Endothelial cell of umbilical vein (primary cell): ENCODE data around the gene RPS23. TPM values are rescaled to one million over a fixed set of nuclear protein-coding genes. Genes with fewer than 3 reads are reported as not detected.

Experiments
- BruUV-seq: library from RNA; stranded (reverse); fragments of 400-500 nt; replicated peaks from 2 replicates; lab custom pipeline; 2021; lab: Mats Ljungman, UMichigan
- CTCF ChIA-PET: fragments of 300-600, 350-600 bp; sonication (Branson Sonifier 250); formaldehyde crosslinking; loops from one replicate; lab custom pipeline; 2021; ENCODE audit warnings: antibody characterized with exemption, inconsistent platforms; lab: Charles Lee
- POLR2A ChIA-PET: fragments of 300-600, 350-600 bp; sonication (Branson Sonifier 250); formaldehyde crosslinking; loops from one replicate; lab custom pipeline; 2021; ENCODE audit warnings: antibody characterized with exemption, inconsistent platforms; lab: Charles Lee
- DNase-seq: peaks from one replicate; pipeline ENCODE4 v3.0.0-alpha.2; 2011; ENCODE audit warnings: low read depth, low spot score
- FAIRE-seq: peaks from 2 replicates; lab custom pipeline; 2011; peaks lifted over from hg19 to GRCh38; lab: Jason Lieb, UNC
- H2AFZ ChIP-seq: 2 replicates; pipeline ENCODE4 v1.6.0; 2012; ENCODE audit warnings: low read depth, low read length, control low read depth, inconsistent platforms
- H3K27ac ChIP-seq: 2 replicates; pipeline ENCODE4 v1.5.1; 2011; ENCODE audit warnings: low read depth, mild to moderate bottlenecking, control low read depth, low read length, moderate library complexity; ENCODE audit not compliant: insufficient read depth
- H3K27me3 ChIP-seq, 2 experiments: 2 replicates each; pipeline versions ENCODE4 v1.6.0 to v1.6.1; 2011; ENCODE audit warnings: low read length in 2 of 2, mixed read lengths in 1 of 2; ENCODE audit not compliant: control insufficient read depth in 2 of 2, insufficient read depth in 2 of 2
- H3K36me3 ChIP-seq, 2 experiments: 2 replicates in 1 of 2; 3 replicates in 1 of 2; pipeline ENCODE4 v1.5.1; 2011; ENCODE audit warnings: low read length in 2 of 2, mild to moderate bottlenecking in 1 of 2, moderate library complexity in 1 of 2; ENCODE audit not compliant: control insufficient read depth in 2 of 2, insufficient read depth in 2 of 2; ENCODE audit errors: extremely low read depth in 1 of 2
- H3K4me1 ChIP-seq: 3 replicates; pipeline ENCODE4 v1.5.1; 2011; ENCODE audit warnings: mild to moderate bottlenecking, low read length; ENCODE audit not compliant: control insufficient read depth, insufficient read depth; ENCODE audit errors: extremely low read depth
- H3K4me2 ChIP-seq: 2 replicates; pipeline ENCODE4 v1.6.1; 2011; ENCODE audit warnings: low read length, control low read depth, mixed read lengths; ENCODE audit not compliant: insufficient read depth
- H3K4me3 ChIP-seq, 3 experiments: fragments of 200-600 bp in 1 of 3; sonication (generic), shearing (Covaris generic) in 1 of 3; replicated peaks in 1 of 3; 2 replicates each; pipeline ENCODE4 v1.5.1; 2011 to 2016; ENCODE audit warnings: control low read depth in 3 of 3, low read length in 3 of 3, mild to moderate bottlenecking in 2 of 3, inconsistent platforms in 1 of 3, low read depth in 1 of 3, moderate library complexity in 1 of 3; ENCODE audit not compliant: insufficient read depth in 1 of 3
- H3K79me2 ChIP-seq: 2 replicates; pipeline ENCODE4 v1.6.0; 2012; ENCODE audit warnings: low read length, inconsistent platforms; ENCODE audit not compliant: control insufficient read depth, insufficient read depth
- H3K9ac ChIP-seq: replicated peaks from 2 replicates; pipeline ENCODE3; 2011; ENCODE audit warnings: low read length, control low read depth; ENCODE audit not compliant: insufficient read depth; ENCODE audit errors: extremely low read depth
- H3K9me1 ChIP-seq: replicated peaks from 3 replicates; pipeline ENCODE4 v1.6.0; 2011; ENCODE audit warnings: mild to moderate bottlenecking, low read length; ENCODE audit not compliant: control insufficient read depth, insufficient read depth; ENCODE audit errors: extremely low read depth
- H3K9me3 ChIP-seq: replicated peaks from 2 replicates; pipeline ENCODE4 v1.5.1; 2012; ENCODE audit warnings: low read length, inconsistent platforms; ENCODE audit not compliant: control insufficient read depth, insufficient read depth
- H4K20me1 ChIP-seq: replicated peaks from 2 replicates; pipeline ENCODE3; 2011; ENCODE audit warnings: mild to moderate bottlenecking, low read length; ENCODE audit not compliant: control insufficient read depth, insufficient read depth; ENCODE audit errors: extremely low read depth
- CTCF ChIP-seq, 2 donors: IDR thresholded peaks; 1 replicate in 1 of 2; 2 replicates in 1 of 2; pipeline ENCODE4 v1.5.1; 2011; ENCODE audit warnings: low read length in 2 of 2, mild to moderate bottlenecking in 2 of 2, moderate library complexity in 2 of 2, control low read depth in 1 of 2, inconsistent platforms in 1 of 2, low read depth in 1 of 2; ENCODE audit not compliant: insufficient read depth in 1 of 2; ENCODE audit errors: extremely low read depth in 1 of 2
- EZH2 ChIP-seq: IDR thresholded peaks from 2 replicates; pipeline ENCODE4 v1.6.1; 2012; ENCODE audit warnings: borderline replicate concordance, low read depth, mild to moderate bottlenecking, moderate library complexity, low read length, inconsistent platforms; ENCODE audit not compliant: severe bottlenecking
- FOS ChIP-seq: IDR thresholded peaks from 2 replicates; pipeline ENCODE4 v1.6.1; 2011; ENCODE audit warnings: mild to moderate bottlenecking, low read length, moderate library complexity, borderline replicate concordance; ENCODE audit not compliant: insufficient read depth
- GATA2 ChIP-seq: IDR thresholded peaks from 2 replicates; pipeline ENCODE4 v1.7.0; 2011; ENCODE audit warnings: low read depth, mild to moderate bottlenecking, moderate library complexity, mixed read lengths, low read length; ENCODE audit not compliant: insufficient read length, insufficient read depth
- JUN ChIP-seq: IDR thresholded peaks from 2 replicates; pipeline ENCODE4 v1.6.1; 2011; ENCODE audit warnings: borderline replicate concordance, low read depth; ENCODE audit not compliant: insufficient read length, insufficient read depth
- MAX ChIP-seq: IDR thresholded peaks from 2 replicates; pipeline ENCODE4 v1.6.1; 2011; ENCODE audit not compliant: insufficient read depth, insufficient read length
- MYC ChIP-seq: IDR thresholded peaks from one replicate; pipeline ENCODE4 v1.6.1; 2011; ENCODE audit warnings: mild to moderate bottlenecking, low read depth, low read length
- POLR2A ChIP-seq: IDR thresholded peaks from 2 replicates; pipeline ENCODE4 v1.6.1; 2012; ENCODE audit warnings: low read depth, mild to moderate bottlenecking, control low read depth, low read length
- POLR2AphosphoS5 ChIP-seq: IDR thresholded peaks from 2 replicates; pipeline ENCODE4 v1.6.1; 2012; ENCODE audit warnings: low read depth, mild to moderate bottlenecking, control low read depth, low read length, moderate library complexity; ENCODE audit not compliant: insufficient read depth
- dilution Hi-C: fragments of 300-500 bp; cut with MboI; formaldehyde crosslinking; loops from one replicate; pipeline ENCODE4 v1.15.0; 2019; ENCODE audit warnings: low sequenced_read_pairs; ENCODE audit not compliant: extremely low pct_ligation_motif_present
- intact Hi-C: fragments of 100-400 bp; cut with micrococcal nuclease; formaldehyde crosslinking; loops from one replicate; pipeline ENCODE4 v1.10.0; 2022
- polyA plus RNA-seq, 4 experiments: library from polyadenylated mRNA; depleted of rRNA in 3 of 4; stranded (reverse) in 3 of 4; unstranded in 1 of 4; fragments of >200 nt; gene quantifications; 2 replicates each; pipeline versions ENCODE4 v1.2.1 to v1.2.3, GENCODE V29; 2011 to 2012; ENCODE audit warnings: missing spikeins in 1 of 4
- total RNA-seq: library from RNA; stranded (reverse); gene quantifications from 2 replicates; pipeline ENCODE4 v1.2.3, GENCODE V29; 2021

Gene RPS23
- total and polyA plus RNA-seq, 2 donors (not counting 3 experiments of a cell fraction or from before 2014, with no cell fraction given), result 2,037 to 3,265 TPM

DNA sequence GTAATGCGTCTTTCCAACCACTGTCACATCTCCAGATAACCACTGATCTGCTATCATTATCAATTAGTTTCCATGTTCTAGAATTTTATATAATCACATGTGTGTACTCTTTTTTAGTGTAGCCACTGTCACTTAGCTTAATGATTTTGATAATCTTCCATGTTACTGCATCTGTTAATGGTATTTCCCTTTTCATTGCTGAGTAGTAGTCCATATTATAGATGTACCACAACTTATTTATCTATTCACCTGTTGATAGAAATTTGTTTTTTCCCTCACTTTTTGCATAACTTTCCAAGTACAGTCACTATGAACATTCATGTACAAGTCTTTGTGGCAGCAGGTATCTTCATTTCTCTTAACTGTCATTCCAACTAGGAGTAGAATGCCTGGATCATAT, 30.3 kb upstream of the RPS23 start:
- Histone ChIP-seq H3K79me2 (no peaks in the 10 kb centered on the region), H3K9me3 (no peaks in the 10 kb centered on the region), H3K9ac (no peak overlapping the region), H3K4me1 (peaks cover 7% of the 10 kb centered on the region), H3K27me3 (peaks cover 0 to 3% of the 10 kb centered on the region in 2 experiments), H4K20me1 (no peaks in the 10 kb centered on the region), H3K9me1 (no peaks in the 10 kb centered on the region), H3K36me3 (no peaks in the 10 kb centered on the region), H2AFZ (no peak overlapping the region), H3K27ac (no peak overlapping the region), H3K4me2 (no peak overlapping the region), H3K4me3 (no peak overlapping the region)
- FAIRE-seq (no peak), DNase-seq (no peak)
- dilution Hi-C loops, result no loop called here
- intact Hi-C loops, result no loop called here
- ChIA-PET POLR2A (no interaction called here), CTCF (interaction anchor here (1.8 kb wide), 1 partner anchor 10 kb away, joined by 6 read pairs; no protein-coding TSS in a partner anchor)
- TF ChIP-seq EZH2 (no peak), GATA2 (no peak), POLR2AphosphoS5 (no peak), MYC (no peak), MAX (no peak), CTCF (IDR thresholded peaks at IDR 0.05; ENCODE audit: extremely low read depth in 1 of 2, insufficient read depth in 1 of 2, low read depth in 1 of 2, low read length in 2 of 2) (no peak), POLR2A (no peak), JUN (no peak), FOS (no peak)
- BruUV-seq, result no TSS peak
